NOMO-1 treated with dmso at 0.1 percent for 144 hours (cell line): ENCODE measurements around the gene SNU13.
"Not testable (repeated sequence)": the region's sequence is repeated elsewhere in the genome, so short reads cannot be mapped to it uniquely, and the experiment has no call there.

ENCODE experiments used
- DNase-seq: peaks from one replicate; lab custom pipeline; 2025; ENCODE audit not compliant: unreplicated experiment; lab: John Stamatoyannopoulos, UW

The SNU13 gene

DNA sequence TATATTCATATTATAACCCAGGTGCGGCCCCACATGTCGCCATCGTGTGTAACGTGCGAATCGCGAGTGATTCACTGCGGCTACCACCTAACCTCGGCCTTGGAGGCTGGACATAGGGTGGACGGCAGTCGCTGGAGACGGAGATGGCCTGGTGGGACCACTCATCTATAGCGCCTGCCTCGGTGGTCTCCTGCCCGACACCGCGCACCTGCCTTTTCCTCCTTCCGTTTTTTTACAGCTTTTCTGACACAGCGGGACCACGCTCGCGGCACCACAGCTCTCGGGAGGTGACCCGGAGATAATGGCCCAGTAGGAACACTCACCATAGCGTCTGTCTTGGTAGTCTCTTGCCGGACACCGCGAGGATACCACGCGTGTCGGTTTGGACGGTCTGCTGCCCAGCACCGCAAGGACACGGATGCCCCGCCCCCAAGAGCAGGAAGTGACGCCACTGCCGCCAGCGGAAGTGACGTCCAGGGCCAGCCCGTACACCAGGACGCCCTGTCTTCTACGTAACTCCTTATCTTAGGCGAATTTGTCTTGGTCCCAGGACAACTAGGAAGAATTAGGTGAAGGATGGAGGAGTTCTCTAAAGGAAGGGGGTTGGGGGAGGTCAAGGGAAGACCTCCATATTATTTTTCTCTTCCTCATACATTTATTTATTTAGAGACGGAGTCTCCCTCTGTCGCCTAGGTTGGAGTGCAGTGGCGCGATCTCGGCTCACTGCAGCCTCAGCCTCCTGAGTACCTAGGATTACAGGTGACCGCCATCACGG is 6.4 kb downstream of the SNU13 start:
- peak; percentile 43 for DNase-seq

- DNase-seq, result no peak
Measured at GRCh38 chr22:41681616-41682015, 7.1 kb downstream of the SNU13 start.

DNA sequence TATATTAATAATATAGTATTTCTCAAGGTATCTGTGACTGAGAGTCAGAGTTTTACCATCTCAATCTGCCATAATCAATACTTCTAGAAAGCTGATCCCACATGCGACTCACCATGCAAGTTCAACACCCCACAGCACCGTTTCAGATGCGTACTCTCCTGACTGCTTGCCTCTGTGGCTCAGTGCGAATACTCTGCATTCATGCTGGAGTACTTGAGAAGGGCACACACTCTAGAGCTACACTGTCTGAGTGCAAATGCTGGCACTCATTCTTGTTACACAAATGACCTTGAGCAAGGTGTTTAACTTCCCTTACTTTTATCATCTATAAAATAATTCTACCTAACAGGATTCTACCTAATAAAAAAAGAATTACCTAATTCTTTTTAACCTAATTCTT is 12.5 kb downstream of the SNU13 start:
- DNase-seq, result no peak

GRCh38 chr22:41674846-41675340 is 13.8 kb downstream of the SNU13 start:
- no peak for DNase-seq

GRCh38 chr22:41672780-41673509 is 15.7 kb downstream of the SNU13 start:
- no peak for DNase-seq

- DNase-seq, result not testable (repeated sequence)
Measured at GRCh38 chr22:41672096-41672495, 16.6 kb downstream of the SNU13 start.

- DNase-seq, result no peak
Measured at GRCh38 chr22:41668971-41669911, 19.4 kb downstream of the SNU13 start.

DNA sequence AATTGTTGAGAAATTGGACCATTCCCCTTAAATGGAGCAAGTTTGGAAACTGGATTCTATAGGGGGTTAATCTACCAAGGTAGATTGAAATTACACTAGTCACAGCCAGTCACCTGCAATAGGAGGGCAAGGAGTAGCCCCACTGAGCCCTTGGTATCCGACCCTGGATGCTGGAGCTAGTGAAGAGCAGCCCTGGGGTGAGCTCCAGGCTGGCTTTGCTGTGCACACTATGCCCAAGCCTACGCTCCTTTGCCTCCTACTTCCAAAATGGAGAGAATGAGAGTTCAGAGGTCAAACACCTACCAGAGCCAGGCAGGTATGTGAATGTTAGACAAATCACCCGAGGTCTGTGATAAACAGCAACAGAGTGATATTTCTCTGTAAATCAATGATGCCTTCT is 23.7 kb downstream of the SNU13 start:
- DNase-seq, result no peak

GRCh38 chr22:41664490-41664889 is 24.2 kb downstream of the SNU13 start:
- no peak for DNase-seq

GRCh38 chr22:41663594-41663993 is 25.1 kb downstream of the SNU13 start:
- not testable (repeated sequence) for DNase-seq

GRCh38 chr22:41661713-41662112 is 27.0 kb downstream of the SNU13 start:
- no peak for DNase-seq

GRCh38 chr22:41661088-41661487 is 27.6 kb downstream of the SNU13 start:
- no peak for DNase-seq

- no peak for DNase-seq
Measured at GRCh38 chr22:41660416-41660815, 28.3 kb downstream of the SNU13 start.

GRCh38 chr22:41659941-41660340 is 28.7 kb downstream of the SNU13 start:
- no peak for DNase-seq

DNA sequence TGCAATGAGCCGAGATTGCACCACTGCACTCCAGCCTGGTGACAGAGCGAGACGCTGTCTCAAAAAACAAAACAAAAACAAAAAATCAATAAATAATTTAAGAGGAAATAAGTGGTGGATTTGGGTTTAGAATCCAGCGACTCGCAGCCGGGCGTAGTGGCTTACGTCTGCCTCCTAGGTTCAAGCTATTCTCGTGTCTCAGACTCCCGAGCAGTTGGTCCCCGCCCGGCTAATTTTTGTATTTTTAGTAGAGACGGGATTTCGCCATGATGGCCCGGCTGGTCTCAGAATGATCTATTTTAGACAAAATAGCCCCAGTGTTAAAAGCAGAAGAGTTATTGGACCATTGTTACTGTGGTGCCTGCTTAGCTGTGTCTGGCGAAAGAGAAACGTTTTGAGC is 29.8 kb downstream of the SNU13 start:
- DNase-seq, result no peak

DNA sequence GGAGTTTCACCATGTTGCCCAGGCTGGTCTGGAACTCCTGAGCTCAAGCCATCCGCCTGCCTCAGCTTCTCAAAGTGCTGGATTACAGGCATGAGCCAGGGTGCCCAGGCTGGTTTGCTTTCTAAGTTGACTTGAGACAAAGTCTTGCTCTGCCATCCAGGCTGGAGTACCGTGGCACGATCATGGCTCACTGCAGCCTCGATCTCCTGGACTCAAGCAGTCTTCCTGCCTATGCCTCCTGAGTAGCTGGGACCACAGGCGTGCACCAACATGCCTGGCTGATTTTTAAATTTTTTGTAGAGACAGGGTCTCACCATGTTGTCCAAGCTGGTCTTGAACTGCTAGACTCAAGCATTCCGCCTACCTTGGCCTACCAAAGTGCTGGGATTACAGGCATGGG is 31.0 kb downstream of the SNU13 start:
- DNase-seq, result no peak

DNA sequence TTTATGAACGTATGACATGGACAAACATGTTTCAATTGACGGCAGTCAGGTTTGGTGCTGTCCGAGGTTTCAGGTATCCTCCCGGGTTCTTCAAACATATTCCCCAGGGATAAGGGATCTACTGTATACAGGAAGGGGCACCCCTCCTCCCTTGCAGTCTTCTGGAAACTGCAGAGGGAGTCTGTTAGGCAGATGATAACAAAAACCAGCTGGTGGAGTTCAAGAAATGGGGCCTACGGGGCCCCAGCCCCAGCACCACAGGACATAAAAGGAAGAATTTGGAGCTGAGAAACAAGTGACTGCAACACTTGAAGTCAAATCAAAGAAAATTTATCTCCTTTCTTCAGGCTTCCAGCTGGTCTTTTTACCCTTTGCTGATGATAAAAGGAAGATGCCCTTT is 32.1 kb downstream of the SNU13 start:
- DNase-seq, result no peak

DNA sequence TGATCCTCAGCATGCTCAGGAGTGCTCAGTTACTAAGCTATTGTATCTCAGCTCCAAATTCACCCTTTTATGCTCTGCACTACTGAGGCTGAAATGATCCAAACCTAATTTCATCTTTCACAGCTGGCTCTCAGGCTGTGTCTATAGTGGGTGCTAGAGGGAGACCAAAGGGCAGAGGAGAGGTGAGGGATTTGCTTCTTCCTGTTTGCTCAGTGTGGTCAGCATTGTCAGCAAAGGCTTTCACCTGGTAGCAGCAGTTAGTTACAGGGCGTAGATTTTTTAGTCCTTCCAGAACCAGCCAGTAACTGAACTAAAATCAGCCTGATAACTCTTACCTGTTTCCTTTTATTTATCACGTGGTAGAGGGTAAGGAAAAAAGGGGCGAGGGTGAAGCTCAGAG is 34.3 kb downstream of the SNU13 start:
- DNase-seq, result no peak

- no peak for DNase-seq
Measured at GRCh38 chr22:41650821-41651220, 37.8 kb downstream of the SNU13 start.

- DNase-seq, result no peak
Measured at GRCh38 chr22:41650229-41650628, 38.4 kb downstream of the SNU13 start.

DNA sequence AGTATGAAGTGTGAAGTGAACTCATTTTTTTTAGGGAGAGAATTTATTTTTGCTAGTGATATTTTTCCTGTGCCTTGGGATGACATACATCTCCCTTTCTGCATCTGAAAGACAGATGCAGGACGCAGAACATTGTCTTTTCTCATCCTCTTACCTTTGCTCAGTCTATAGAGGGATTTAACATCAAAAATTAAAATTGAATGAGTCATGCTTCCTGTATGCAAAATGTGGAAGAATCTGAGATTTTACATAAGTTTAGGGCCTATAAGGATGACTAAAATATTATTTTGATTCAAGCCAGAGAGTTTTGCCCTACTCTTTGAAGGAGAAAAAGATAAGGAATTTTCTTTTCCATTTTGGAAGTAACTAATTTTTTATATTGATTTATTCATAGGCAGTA is 40.2 kb downstream of the SNU13 start:
- DNase-seq, result no peak
